GM15510 (cell line): ENCODE data around the gene ZBTB20.

Experiments used
- POLR2A ChIP-seq: IDR thresholded peaks from 3 replicates; pipeline ENCODE4 v1.6.1; 2011; ENCODE audit warnings: borderline replicate concordance; ENCODE audit not compliant: insufficient read length; ENCODE audit errors: extremely low read depth

ZBTB20 gene

DNA sequence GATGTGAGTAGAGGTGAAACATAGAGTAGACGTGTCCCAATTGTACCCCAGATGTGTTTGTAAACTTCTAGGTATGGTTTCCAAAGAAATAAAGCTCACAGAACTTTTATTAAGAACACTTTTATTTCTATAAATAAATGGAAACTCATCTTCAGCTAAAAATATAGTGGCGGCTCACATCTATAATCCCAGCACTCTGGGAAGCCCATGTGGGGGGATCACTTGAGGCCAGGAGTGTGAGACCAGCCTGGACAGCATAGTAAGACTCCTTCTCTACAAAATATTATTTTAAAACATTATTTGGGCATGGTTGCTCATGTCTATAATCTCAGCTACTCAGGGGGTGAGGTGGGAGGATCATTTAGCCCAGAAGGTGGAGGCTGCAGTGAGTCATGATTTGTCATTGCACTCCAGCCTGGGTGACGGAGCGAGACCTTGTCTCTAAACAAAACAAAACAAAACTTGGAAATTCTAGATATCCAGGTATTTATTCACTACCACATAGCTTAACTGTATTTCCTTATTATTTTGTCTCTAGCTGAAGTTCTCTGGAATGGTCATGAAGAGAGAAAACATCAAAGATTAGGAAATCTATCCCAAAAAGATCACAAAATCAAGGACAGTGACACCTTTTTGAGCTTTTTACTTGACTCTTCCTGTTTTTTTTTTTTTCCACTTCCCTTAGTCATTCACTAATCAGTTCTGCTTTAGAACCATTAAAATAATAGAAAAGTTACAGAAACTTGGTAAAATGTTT, 595.1 kb downstream of the ZBTB20 start:
- no peak for TF ChIP-seq POLR2A

DNA sequence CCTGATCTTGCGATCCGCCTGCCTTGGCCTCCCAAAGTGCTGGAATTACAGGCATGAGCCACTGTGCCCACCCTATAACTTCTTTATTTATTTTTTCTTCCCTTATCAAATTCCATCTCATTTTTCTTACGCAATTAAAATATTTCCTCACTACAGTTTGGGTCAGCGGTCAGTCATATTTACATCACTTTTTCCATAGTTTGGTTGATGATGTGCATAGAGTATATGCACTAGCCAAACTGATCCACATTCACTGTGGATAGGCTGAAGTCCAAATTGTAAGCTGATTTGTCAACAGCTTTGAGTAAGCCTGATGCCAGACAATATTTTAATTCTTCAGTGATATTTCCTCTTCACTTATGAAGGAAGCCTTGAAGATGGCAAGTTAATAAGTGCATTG, 596.9 kb downstream of the ZBTB20 start:
- TF ChIP-seq POLR2A, result no peak

DNA sequence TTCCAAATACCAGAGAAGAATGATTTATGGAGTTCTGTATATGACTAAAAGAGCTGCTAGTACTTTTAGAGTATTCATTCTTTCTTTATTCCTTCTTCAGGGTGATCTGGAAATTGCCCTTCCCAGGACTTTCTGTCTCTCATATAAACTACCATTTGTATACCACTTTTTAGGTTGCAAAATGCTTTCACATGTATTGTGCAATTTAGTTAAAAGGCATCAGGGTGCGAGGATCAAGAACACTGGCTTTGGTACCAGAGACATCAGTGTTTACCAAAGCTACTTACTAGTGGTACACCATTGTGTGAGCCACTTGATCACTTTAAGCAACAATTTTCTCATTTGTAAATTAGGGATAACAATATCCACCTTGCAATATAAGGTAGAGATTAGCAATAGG, 601.9 kb downstream of the ZBTB20 start:
- no peak for TF ChIP-seq POLR2A

DNA sequence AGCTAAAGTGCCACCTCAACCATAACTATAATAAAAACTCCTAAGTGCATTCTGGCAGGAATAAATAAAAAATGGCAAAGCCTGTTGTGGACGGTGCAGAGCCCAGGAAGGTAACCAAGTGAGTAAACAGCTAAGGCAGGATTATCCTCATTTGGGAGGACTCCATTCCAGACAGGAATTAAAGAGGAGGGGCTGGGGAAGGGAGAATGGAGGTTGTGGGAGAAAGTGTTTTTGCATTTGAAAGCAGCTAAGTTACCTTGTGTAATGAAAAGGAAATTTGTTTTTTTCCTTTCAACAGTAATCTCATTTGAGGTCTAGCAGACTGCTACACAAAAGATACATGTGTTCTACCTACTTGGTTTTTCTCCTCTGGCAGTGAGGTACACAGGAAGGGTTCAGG, 604.7 kb downstream of the ZBTB20 start:
- no peak for TF ChIP-seq POLR2A

DNA sequence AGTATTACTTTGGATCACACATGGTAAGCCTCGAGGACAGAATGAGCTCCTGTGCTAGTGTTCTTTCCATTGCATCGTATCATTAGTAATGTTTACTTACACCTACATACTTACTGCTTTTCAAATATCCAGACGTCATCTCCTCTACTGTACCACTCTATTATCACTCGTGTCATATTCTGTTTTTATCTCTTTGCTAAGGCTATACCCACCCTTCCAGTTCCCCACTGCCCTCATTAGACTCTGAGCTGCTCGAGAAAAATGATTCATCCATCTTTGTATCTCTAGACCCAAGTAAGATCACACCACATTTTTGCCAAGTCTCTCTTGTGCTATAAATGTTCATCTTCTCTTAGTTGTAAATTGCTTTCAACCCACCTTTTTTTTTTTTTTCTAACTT, 607.6 kb downstream of the ZBTB20 start:
- TF ChIP-seq POLR2A, result no peak

DNA sequence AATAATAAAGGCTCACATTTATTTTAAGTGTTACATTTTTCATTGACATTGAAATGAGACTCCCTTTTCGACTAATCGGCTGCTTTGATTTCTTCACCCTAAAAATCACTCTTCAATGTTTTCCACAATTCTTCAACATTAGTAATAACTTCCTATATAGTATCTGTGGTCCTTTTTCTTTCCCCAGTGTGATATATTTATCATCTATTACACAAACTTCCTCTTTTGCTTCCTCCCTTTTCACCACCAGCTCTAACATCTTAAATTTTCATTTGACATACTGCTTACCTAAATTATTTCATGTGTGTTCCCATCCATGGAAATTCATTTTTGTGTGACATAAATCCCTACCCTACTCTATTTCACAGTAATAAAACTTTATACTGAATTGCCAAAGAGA, 608.9 kb downstream of the ZBTB20 start:
- TF ChIP-seq POLR2A, result no peak

DNA sequence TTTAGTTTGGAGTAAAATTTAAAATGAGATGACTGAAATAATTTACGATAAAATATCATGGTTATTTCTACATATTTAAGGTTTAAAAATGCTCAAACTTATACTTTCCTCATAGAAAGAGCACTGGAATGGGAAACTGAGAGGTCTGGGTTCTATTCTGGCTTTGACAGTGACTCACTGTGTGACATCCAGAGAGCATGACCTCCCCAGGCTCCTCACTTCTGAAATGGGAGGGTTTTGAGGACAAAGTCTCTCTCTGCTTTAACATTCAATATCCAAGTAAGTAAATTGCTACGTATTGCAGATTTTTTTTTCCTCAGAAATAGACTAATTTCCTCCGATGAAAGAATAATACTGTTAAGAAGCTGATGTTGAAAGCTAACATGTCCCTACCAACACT, 618.6 kb downstream of the ZBTB20 start:
- TF ChIP-seq POLR2A, result no peak

DNA sequence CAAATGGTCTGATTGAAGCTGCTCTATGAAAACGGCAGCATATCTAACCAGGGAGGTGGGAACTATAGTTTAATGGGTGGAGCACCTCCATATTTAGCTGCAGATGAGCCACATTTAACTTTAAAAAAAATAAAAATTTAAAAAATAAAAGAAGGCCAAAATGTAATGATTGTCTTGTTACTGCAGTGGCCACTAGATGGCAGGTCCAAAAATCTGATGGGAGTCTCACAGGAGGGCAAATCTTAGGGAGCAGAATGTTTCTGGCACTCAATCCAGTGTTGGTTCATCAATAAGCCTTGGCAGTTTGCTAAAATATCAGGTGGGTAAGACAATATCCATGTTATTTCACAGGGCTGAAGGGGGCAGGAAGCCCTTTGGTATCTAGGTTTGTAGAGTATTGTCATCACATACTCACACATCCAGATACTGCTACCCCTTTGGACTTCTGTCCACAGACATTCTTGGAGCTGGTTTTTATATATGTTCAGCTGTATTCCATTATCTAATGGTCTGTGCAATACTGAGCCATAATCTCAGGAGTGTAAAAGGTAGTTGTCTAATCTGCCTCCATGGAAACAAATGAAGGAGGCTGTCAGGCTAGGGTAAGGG, 619.9 kb downstream of the ZBTB20 start:
- no peak for TF ChIP-seq POLR2A

DNA sequence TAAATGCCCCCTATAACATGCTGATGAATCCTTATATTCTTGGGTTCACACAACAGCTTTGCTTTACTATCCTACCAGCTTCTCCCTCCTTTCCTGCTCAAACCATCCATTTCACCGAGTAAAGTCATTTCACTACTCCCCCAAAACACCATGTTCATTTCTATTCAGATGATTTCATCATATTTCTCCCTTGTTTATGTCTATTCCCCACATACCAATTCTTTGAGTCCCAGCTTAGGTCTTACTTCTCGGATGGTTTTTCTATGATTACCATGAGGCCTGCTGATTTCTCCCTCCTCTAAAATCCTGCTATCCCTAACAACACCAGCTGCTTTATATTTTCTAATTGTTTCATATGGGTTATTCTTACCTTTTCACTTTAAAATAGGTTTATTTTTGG, 621.8 kb downstream of the ZBTB20 start:
- TF ChIP-seq POLR2A, result no peak

DNA sequence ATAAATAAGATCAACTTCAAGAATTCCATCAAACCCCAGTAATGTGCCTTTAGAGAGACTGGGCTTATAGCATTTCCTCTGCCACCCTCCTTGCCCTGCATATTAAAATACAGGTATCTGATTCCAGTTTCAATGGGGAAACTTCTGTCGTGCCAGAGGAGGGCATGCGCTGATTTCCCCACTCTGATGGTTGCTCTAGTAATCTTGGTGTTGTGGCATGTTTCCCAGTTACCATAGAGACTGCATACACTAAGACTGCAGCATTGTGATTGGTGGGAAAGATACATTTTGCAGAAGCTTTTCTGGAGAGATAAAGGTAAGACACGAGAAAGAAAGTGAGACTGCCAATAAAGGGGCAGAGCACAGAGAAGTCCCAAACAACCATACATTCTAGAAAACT, 627.7 kb downstream of the ZBTB20 start:
- no peak for TF ChIP-seq POLR2A

DNA sequence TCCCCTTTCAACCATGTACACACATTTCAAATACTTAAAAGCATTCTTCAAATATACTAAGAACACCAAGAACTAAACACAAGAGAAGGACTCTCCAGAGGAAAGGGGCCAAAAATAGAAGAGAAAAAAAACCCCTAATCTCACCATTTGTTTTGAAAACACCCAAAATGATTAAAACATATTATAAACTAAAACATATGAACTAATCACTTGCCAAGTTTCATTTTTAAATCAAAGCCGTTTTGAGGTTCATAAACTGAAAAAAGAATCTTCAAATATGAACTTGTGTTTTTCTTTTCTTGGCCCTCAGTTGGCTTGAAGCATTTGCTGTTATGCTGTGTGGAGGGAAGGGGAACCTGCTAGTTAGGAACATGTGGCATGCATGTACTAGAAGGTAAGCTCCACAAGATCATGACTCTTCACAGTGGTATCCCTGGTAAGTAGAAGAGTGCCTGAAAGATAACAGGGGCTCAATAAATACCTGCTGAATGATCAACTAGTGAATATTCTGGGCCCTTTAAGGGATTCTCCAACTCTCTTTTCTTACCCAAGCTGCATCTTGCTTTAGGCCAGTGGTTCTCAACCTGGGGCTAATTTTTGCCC, 628.8 kb downstream of the ZBTB20 start:
- TF ChIP-seq POLR2A, result no peak

DNA sequence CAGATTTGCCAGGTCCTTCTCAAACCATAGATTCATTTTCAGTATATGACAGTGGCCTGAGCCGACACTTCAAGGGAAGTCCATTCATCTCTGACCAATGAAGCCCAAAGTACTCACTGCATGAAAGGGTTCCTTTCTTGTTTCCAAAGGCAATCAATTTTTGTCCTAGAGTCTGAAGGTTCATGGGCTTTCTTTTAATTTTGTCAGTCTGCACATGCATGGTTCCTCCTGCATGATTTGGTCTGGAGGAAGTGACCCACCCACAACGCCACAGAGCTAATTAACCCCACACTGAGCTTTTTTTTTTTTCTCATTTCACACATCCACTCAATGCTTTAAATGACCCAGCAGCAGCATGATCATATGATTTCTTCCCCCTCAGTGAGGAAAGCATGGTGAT, 636.9 kb downstream of the ZBTB20 start:
- TF ChIP-seq POLR2A, result no peak

DNA sequence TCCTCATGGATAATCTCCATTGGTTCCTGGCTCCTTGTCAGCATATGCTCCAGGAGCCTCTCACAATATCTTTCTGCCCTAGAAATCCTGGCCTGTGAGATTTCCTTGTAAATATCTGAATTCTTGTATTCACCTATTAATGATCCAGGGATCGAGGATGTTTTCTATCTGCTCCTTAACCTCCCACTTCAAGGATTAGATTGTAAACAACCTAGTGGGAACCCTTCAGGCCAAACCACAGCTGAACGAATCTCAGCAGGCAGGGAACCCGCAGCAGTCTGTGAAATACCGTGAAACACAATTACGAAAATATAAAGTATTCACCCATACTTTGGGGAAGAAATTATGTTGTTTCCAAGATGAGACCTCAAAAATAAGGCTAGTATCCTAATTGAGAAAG, 637.3 kb downstream of the ZBTB20 start:
- TF ChIP-seq POLR2A, result no peak

DNA sequence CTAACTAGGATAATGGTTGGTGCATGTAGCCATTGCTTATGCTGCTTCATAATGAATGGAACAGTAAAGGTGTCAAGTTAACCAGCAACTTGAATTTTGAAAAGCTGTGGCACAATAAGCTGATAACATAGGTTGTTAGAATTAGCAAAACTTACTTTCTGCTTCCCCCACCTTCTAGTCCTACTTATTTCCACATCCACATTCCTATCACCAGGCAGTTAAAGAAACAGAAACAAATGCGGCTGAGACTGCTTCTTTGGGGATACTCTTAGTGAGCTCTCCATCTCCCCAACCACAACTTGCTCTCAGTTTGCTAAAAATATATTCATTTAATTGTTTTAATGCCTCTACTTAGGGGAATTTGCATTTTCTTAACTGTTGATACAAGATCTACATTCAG, 638.1 kb downstream of the ZBTB20 start:
- no peak for TF ChIP-seq POLR2A

DNA sequence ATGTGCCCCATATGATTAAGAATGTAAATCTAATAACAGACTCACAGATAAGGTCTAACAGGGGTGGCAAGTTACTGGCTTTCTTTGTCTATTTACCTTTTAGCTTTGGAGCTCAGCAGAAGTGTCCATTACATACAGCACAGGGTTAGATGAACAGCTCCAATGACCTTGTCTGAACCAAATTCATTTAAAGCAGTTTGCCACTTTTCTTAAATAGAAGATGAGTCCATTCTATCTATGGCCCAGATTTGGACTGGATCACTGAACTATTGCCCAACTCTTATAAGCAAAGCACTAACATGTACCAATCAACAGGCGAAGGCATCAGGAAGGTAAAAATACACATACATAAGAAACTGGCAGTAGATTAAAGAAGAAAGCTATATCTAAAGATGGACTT, 638.9 kb downstream of the ZBTB20 start:
- TF ChIP-seq POLR2A, result no peak
